GM12892 (cell line): ENCODE measurements around the gene LAIR2.

Source experiments
- POLR2A ChIP-seq: IDR thresholded peaks from 2 replicates; pipeline ENCODE4 v1.6.1; 2011; ENCODE audit warnings: low read depth, low read length, control low read depth
- POLR2AphosphoS5 ChIP-seq: IDR thresholded peaks from 2 replicates; pipeline ENCODE4 v1.6.1; 2011; ENCODE audit warnings: low read depth, low read length, control low read depth

DNA sequence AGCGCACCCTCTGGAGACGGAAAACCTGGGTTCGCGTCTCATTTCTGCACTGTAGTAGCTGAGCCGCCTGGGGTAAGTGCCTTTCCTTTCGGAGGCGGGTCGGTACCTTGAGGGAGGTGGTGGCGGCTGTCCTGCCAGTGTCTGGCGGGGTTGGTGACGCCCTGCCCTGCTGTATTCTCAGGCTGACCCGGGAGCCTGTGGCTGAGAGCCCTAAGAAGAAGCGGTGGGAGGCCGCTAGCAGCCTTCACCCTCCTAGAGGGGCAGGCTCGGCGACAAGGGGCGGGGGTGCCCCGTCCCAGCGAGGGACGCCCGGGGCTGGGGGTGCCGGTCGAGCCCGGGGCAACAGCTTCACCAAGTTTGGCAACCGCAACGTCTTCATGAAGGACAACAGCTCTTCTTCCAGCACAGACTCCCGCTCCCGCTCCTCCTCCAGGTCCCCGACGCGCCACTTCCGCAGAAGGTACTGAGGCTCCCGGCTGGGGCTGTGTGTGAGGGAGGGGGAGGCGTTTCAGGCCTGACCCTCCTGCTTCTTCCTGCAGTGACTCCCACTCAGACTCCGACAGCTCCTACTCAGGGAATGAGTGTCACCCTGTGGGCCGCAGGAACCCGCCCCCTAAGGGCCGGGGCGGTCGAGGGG, 46.7 kb upstream of the LAIR2 start:
- no peak for TF ChIP-seq POLR2AphosphoS5
- TF ChIP-seq POLR2A: no peak
